H1 (cell line): ENCODE measurements around the gene ZNF618. TPM values are rescaled to one million over a fixed set of nuclear protein-coding genes. Genes with fewer than 3 reads are reported as not detected.

ENCODE experiments used
- CHD2 ChIP-seq: IDR thresholded peaks from 2 replicates; pipeline ENCODE4 v1.6.1; 2012; ENCODE audit warnings: low read length, improper control_type of control experiment
- GABPA ChIP-seq: IDR thresholded peaks from 2 replicates; pipeline ENCODE4 v1.6.1; 2011; ENCODE audit warnings: mild to moderate bottlenecking, low read length, moderate library complexity, borderline replicate concordance; ENCODE audit not compliant: insufficient read depth
- POLR2A ChIP-seq, 2 experiments: IDR thresholded peaks; 1 replicate in 1 of 2; 2 replicates in 1 of 2; pipeline ENCODE4 v1.6.1; 2011; ENCODE audit warnings: low read depth in 2 of 2, low read length in 2 of 2, mild to moderate bottlenecking in 2 of 2; ENCODE audit errors: control extremely low read depth in 1 of 2
- SAP30 ChIP-seq: fragments of 300-600 bp; sonication (generic); IDR thresholded peaks from 2 replicates; pipeline ENCODE4 v1.7.1; 2012; ENCODE audit warnings: low read length, moderate library complexity, mild to moderate bottlenecking, inconsistent platforms; ENCODE audit not compliant: insufficient read depth, insufficient replicate concordance
- polyA plus RNA-seq, 7 experiments: library from polyadenylated mRNA; depleted of rRNA in 3 of 7; stranded (reverse) in 5 of 7; unstranded in 2 of 7; fragments of >200 nt in 5 of 7; fragments of 200-250 nt in 2 of 7; gene quantifications; 1 replicate in 5 of 7; 2 replicates in 1 of 7; 4 replicates in 1 of 7; pipeline versions ENCODE4 v1.2.1 to v1.2.3, GENCODE V29; 2011 to 2013; ENCODE audit warnings: missing spikeins in 2 of 7, mixed read lengths in 2 of 7
- total RNA-seq: library from RNA; stranded (reverse); fragmentation: NEBNext Ultra II Directional; extraction: Animal tissue kit (Norgen Biotek cat#: 25700); gene quantifications from 2 replicates; pipeline ENCODE4 v1.2.1, GENCODE V29; 2021
- TF ChIP-seq, protein P1 (sequence below): fragments of 300-600 bp; sonication (generic); IDR thresholded peaks from 2 replicates; pipeline ENCODE4 v1.7.1; 2012; ENCODE audit warnings: low read length, moderate library complexity, mild to moderate bottlenecking, inconsistent platforms; ENCODE audit not compliant: insufficient replicate concordance
- TF ChIP-seq, protein P2 (sequence below): IDR thresholded peaks from 2 replicates; pipeline ENCODE4 v1.6.1; 2012; ENCODE audit warnings: inconsistent platforms

The ZNF618 gene
- total and polyA plus RNA-seq, 2 of the 8 experiments (the other 6 are each of a cell fraction or from before 2014, with no cell fraction given): 9.6 to 28.5 TPM

GRCh38 chr9:114023961-114024360 is 147.9 kb downstream of the ZNF618 start (continued):
- TF ChIP-seq, protein P1, sequence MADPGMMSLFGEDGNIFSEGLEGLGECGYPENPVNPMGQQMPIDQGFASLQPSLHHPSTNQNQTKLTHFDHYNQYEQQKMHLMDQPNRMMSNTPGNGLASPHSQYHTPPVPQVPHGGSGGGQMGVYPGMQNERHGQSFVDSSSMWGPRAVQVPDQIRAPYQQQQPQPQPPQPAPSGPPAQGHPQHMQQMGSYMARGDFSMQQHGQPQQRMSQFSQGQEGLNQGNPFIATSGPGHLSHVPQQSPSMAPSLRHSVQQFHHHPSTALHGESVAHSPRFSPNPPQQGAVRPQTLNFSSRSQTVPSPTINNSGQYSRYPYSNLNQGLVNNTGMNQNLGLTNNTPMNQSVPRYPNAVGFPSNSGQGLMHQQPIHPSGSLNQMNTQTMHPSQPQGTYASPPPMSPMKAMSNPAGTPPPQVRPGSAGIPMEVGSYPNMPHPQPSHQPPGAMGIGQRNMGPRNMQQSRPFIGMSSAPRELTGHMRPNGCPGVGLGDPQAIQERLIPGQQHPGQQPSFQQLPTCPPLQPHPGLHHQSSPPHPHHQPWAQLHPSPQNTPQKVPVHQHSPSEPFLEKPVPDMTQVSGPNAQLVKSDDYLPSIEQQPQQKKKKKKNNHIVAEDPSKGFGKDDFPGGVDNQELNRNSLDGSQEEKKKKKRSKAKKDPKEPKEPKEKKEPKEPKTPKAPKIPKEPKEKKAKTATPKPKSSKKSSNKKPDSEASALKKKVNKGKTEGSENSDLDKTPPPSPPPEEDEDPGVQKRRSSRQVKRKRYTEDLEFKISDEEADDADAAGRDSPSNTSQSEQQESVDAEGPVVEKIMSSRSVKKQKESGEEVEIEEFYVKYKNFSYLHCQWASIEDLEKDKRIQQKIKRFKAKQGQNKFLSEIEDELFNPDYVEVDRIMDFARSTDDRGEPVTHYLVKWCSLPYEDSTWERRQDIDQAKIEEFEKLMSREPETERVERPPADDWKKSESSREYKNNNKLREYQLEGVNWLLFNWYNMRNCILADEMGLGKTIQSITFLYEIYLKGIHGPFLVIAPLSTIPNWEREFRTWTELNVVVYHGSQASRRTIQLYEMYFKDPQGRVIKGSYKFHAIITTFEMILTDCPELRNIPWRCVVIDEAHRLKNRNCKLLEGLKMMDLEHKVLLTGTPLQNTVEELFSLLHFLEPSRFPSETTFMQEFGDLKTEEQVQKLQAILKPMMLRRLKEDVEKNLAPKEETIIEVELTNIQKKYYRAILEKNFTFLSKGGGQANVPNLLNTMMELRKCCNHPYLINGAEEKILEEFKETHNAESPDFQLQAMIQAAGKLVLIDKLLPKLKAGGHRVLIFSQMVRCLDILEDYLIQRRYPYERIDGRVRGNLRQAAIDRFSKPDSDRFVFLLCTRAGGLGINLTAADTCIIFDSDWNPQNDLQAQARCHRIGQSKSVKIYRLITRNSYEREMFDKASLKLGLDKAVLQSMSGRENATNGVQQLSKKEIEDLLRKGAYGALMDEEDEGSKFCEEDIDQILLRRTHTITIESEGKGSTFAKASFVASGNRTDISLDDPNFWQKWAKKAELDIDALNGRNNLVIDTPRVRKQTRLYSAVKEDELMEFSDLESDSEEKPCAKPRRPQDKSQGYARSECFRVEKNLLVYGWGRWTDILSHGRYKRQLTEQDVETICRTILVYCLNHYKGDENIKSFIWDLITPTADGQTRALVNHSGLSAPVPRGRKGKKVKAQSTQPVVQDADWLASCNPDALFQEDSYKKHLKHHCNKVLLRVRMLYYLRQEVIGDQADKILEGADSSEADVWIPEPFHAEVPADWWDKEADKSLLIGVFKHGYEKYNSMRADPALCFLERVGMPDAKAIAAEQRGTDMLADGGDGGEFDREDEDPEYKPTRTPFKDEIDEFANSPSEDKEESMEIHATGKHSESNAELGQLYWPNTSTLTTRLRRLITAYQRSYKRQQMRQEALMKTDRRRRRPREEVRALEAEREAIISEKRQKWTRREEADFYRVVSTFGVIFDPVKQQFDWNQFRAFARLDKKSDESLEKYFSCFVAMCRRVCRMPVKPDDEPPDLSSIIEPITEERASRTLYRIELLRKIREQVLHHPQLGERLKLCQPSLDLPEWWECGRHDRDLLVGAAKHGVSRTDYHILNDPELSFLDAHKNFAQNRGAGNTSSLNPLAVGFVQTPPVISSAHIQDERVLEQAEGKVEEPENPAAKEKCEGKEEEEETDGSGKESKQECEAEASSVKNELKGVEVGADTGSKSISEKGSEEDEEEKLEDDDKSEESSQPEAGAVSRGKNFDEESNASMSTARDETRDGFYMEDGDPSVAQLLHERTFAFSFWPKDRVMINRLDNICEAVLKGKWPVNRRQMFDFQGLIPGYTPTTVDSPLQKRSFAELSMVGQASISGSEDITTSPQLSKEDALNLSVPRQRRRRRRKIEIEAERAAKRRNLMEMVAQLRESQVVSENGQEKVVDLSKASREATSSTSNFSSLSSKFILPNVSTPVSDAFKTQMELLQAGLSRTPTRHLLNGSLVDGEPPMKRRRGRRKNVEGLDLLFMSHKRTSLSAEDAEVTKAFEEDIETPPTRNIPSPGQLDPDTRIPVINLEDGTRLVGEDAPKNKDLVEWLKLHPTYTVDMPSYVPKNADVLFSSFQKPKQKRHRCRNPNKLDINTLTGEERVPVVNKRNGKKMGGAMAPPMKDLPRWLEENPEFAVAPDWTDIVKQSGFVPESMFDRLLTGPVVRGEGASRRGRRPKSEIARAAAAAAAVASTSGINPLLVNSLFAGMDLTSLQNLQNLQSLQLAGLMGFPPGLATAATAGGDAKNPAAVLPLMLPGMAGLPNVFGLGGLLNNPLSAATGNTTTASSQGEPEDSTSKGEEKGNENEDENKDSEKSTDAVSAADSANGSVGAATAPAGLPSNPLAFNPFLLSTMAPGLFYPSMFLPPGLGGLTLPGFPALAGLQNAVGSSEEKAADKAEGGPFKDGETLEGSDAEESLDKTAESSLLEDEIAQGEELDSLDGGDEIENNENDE: no peak
- TF ChIP-seq, protein P2, sequence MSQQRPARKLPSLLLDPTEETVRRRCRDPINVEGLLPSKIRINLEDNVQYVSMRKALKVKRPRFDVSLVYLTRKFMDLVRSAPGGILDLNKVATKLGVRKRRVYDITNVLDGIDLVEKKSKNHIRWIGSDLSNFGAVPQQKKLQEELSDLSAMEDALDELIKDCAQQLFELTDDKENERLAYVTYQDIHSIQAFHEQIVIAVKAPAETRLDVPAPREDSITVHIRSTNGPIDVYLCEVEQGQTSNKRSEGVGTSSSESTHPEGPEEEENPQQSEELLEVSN: no peak
- no peak for TF ChIP-seq SAP30
- no peak for TF ChIP-seq CHD2
- no peak for TF ChIP-seq GABPA
- no peak for TF ChIP-seq POLR2A (IDR thresholded peaks at IDR 0.05; ENCODE audit: control extremely low read depth in 1 of 2, low read depth in 2 of 2, low read length in 2 of 2)
